Fibroblast of lung (primary cell): ENCODE data around the gene ARHGEF39. TPM values are rescaled to one million over a fixed set of nuclear protein-coding genes. Genes with fewer than 3 reads are reported as not detected.

Experiments used
- DNase-seq, 2 donors: peaks; one replicate each; pipeline versions ENCODE4 v3.0.0 to v3.0.0-alpha.2; 2010; ENCODE audit warnings: low read depth in 2 of 2
- H2AFZ ChIP-seq: 2 replicates; pipeline ENCODE4 v1.5.1; 2012; ENCODE audit warnings: low read length, control low read depth, inconsistent platforms
- H3K27ac ChIP-seq: 2 replicates; pipeline ENCODE4 v1.5.1; 2011; ENCODE audit warnings: low read length, control low read depth; ENCODE audit not compliant: insufficient read depth
- H3K27me3 ChIP-seq: 2 replicates; pipeline ENCODE4 v1.5.1; 2011; ENCODE audit warnings: mild to moderate bottlenecking, low read length; ENCODE audit not compliant: control insufficient read depth, insufficient read depth
- H3K36me3 ChIP-seq: 2 replicates; pipeline ENCODE4 v1.5.1; 2011; ENCODE audit warnings: low read length; ENCODE audit not compliant: control insufficient read depth, insufficient read depth
- H3K4me1 ChIP-seq: 2 replicates; pipeline ENCODE4 v1.5.1; 2011; ENCODE audit warnings: low read length; ENCODE audit not compliant: control insufficient read depth, insufficient read depth; ENCODE audit errors: extremely low read depth
- H3K4me2 ChIP-seq: 2 replicates; pipeline ENCODE4 v1.5.1; 2011; ENCODE audit warnings: low read length, control low read depth; ENCODE audit not compliant: insufficient read depth; ENCODE audit errors: extremely low read depth
- H3K4me3 ChIP-seq, 4 experiments: fragments of 200-600 bp in 1 of 4; sonication (generic) in 1 of 4; replicated peaks in 1 of 4; 2 replicates each; pipeline ENCODE4 v1.5.1; 2011 to 2016; ENCODE audit warnings: low read length in 4 of 4, low read depth in 3 of 4, mild to moderate bottlenecking in 3 of 4, control low read depth in 2 of 4, inconsistent platforms in 1 of 4, mixed read lengths in 1 of 4; ENCODE audit not compliant: insufficient read depth in 1 of 4; ENCODE audit errors: control extremely low read depth in 1 of 4
- H3K79me2 ChIP-seq: 2 replicates; pipeline ENCODE4 v1.5.1; 2012; ENCODE audit warnings: mild to moderate bottlenecking, low read length, inconsistent platforms; ENCODE audit not compliant: control insufficient read depth, insufficient read depth
- H3K9ac ChIP-seq: 2 replicates; pipeline ENCODE4 v1.5.1; 2011; ENCODE audit warnings: mild to moderate bottlenecking, low read length, control low read depth; ENCODE audit not compliant: insufficient read depth
- H3K9me3 ChIP-seq: 2 replicates; pipeline ENCODE4 v1.5.1; 2012; ENCODE audit warnings: low read depth, low read length; ENCODE audit not compliant: control insufficient read depth, insufficient read depth
- H4K20me1 ChIP-seq: 2 replicates; pipeline ENCODE4 v1.5.1; 2011; ENCODE audit warnings: low read length; ENCODE audit not compliant: control insufficient read depth, insufficient read depth; ENCODE audit errors: extremely low read depth
- CTCF ChIP-seq, 2 donors: IDR thresholded peaks in 1 of 2; conservative IDR thresholded peaks in 1 of 2; 1 replicate in 1 of 2; 2 replicates in 1 of 2; pipeline ENCODE4 v1.5.1; 2011 to 2012; ENCODE audit warnings: low read length in 2 of 2, control low read depth in 1 of 2, inconsistent platforms in 1 of 2, low read depth in 1 of 2, mild to moderate bottlenecking in 1 of 2
- EZH2 ChIP-seq: IDR thresholded peaks from 2 replicates; pipeline ENCODE4 v1.5.1; 2012; ENCODE audit warnings: low read length, control low read depth, mild to moderate bottlenecking; ENCODE audit errors: missing control alignments
- polyA plus RNA-seq, 2 donors: library from polyadenylated mRNA; depleted of rRNA in 1 of 2; stranded (reverse) in 1 of 2; unstranded in 1 of 2; fragments of >200 nt; gene quantifications; 2 replicates each; pipeline ENCODE4 v1.2.1, GENCODE V29; 2011 to 2012; ENCODE audit warnings: missing spikeins in 1 of 2
- total RNA-seq: library from RNA; depleted of rRNA; stranded (reverse); fragments of >200 nt; gene quantifications from 2 replicates; pipeline ENCODE4 v1.2.1, GENCODE V29; 2014

The ARHGEF39 gene
- total and polyA plus RNA-seq, 2 donors (not counting 1 experiment from before 2014, with no cell fraction given): 0.66 to 0.77 TPM

DNA sequence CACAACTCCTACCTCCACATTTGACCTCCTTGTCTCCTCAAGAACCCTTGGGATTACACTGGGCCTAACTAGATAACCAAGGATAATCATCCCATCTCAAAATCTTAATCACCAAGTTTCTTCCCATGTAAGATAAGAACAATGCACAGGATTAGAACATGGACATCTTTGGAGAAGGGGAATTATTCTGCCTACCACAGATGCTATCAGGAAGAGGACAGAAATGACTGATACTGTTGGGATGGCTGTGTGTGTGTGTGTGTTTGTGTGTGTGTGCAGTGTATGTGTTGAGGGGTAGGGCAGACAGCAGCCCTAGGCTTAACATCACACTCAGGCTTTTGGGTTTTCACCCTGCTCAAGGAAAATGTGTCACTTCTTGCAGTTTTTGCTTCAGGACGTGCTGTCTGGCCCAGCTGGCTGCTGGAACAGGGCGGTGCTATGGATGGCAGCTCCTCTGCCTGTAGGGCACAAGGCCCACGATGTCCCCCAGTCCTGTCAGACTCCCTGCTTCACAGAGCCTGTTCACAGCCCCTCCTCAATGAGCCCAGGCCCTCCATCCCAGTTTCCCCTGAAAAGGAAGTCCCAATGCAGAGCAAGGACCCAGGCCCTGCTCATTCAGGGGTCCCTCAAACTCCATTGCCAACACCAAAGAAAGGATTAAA lies 16.5 kb upstream of the ARHGEF39 start:
- peak in 1 of 2 donors; percentile 58 for DNase-seq
- Histone ChIP-seq H3K27ac (peak overlapping the region; percentile 5), H3K9me3 (no peaks in the 10 kb centered on the region), H4K20me1 (no peaks in the 10 kb centered on the region), H3K4me1 (peaks cover 38% of the 10 kb centered on the region), H2AFZ (no peak overlapping the region), H3K36me3 (peaks cover 27% of the 10 kb centered on the region), H3K4me3 (no peak overlapping the region), H3K27me3 (no peaks in the 10 kb centered on the region), H3K4me2 (no peak overlapping the region), H3K79me2 (peaks cover 19% of the 10 kb centered on the region), H3K9ac (no peak overlapping the region)
- no peak for TF ChIP-seq CTCF (conservative IDR thresholded peaks at IDR 0.05 in 1 of 2, IDR thresholded peaks at IDR 0.05 in 1 of 2; ENCODE audit: low read depth in 1 of 2, low read length in 2 of 2)
- no peak for TF ChIP-seq EZH2

- Histone ChIP-seq H3K4me3 (no peak overlapping the region), H3K36me3 (peaks cover 22% of the 10 kb centered on the region), H3K4me1 (peaks cover 34% of the 10 kb centered on the region), H3K27ac (no peak overlapping the region), H3K9me3 (no peaks in the 10 kb centered on the region), H2AFZ (no peak overlapping the region), H3K4me2 (no peak overlapping the region), H3K9ac (no peak overlapping the region), H4K20me1 (no peaks in the 10 kb centered on the region), H3K27me3 (no peaks in the 10 kb centered on the region), H3K79me2 (peaks cover 12% of the 10 kb centered on the region)
- TF ChIP-seq CTCF (conservative IDR thresholded peaks at IDR 0.05 in 1 of 2, IDR thresholded peaks at IDR 0.05 in 1 of 2; ENCODE audit: low read depth in 1 of 2, low read length in 2 of 2) (no peak), EZH2 (no peak)
- peak; percentile 56 to 79 for DNase-seq
These were observed 15.5 kb upstream of the ARHGEF39 start for GRCh38 chr9:35680331-35681105.

- Histone ChIP-seq H3K4me2 (no peak overlapping the region), H3K4me1 (peaks cover 31% of the 10 kb centered on the region), H3K9ac (no peak overlapping the region), H3K4me3 (no peak overlapping the region), H3K79me2 (peaks cover 5% of the 10 kb centered on the region), H4K20me1 (no peaks in the 10 kb centered on the region), H3K9me3 (no peaks in the 10 kb centered on the region), H3K36me3 (peaks cover 17% of the 10 kb centered on the region), H3K27ac (no peak overlapping the region), H2AFZ (no peak overlapping the region), H3K27me3 (no peaks in the 10 kb centered on the region)
- TF ChIP-seq CTCF (conservative IDR thresholded peaks at IDR 0.05 in 1 of 2, IDR thresholded peaks at IDR 0.05 in 1 of 2; ENCODE audit: low read depth in 1 of 2, low read length in 2 of 2): no peak
- no peak for TF ChIP-seq EZH2
- peak in 1 of 2 donors; percentile 47 for DNase-seq
These were observed 14.9 kb upstream of the ARHGEF39 start for GRCh38 chr9:35679766-35680330.
